NCI-H1105 (cell line): Measurements from ENCODE around the gene ALDH3B1.
"Not testable (repeated sequence)": the region's sequence is repeated elsewhere in the genome, so short reads cannot be mapped to it uniquely, and the experiment has no call there.

ENCODE experiments used
- DNase-seq: peaks from one replicate; lab custom pipeline; 2025; lab: John Stamatoyannopoulos, UW

ALDH3B1 gene, protein sequence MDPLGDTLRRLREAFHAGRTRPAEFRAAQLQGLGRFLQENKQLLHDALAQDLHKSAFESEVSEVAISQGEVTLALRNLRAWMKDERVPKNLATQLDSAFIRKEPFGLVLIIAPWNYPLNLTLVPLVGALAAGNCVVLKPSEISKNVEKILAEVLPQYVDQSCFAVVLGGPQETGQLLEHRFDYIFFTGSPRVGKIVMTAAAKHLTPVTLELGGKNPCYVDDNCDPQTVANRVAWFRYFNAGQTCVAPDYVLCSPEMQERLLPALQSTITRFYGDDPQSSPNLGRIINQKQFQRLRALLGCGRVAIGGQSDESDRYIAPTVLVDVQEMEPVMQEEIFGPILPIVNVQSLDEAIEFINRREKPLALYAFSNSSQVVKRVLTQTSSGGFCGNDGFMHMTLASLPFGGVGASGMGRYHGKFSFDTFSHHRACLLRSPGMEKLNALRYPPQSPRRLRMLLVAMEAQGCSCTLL

DNA sequence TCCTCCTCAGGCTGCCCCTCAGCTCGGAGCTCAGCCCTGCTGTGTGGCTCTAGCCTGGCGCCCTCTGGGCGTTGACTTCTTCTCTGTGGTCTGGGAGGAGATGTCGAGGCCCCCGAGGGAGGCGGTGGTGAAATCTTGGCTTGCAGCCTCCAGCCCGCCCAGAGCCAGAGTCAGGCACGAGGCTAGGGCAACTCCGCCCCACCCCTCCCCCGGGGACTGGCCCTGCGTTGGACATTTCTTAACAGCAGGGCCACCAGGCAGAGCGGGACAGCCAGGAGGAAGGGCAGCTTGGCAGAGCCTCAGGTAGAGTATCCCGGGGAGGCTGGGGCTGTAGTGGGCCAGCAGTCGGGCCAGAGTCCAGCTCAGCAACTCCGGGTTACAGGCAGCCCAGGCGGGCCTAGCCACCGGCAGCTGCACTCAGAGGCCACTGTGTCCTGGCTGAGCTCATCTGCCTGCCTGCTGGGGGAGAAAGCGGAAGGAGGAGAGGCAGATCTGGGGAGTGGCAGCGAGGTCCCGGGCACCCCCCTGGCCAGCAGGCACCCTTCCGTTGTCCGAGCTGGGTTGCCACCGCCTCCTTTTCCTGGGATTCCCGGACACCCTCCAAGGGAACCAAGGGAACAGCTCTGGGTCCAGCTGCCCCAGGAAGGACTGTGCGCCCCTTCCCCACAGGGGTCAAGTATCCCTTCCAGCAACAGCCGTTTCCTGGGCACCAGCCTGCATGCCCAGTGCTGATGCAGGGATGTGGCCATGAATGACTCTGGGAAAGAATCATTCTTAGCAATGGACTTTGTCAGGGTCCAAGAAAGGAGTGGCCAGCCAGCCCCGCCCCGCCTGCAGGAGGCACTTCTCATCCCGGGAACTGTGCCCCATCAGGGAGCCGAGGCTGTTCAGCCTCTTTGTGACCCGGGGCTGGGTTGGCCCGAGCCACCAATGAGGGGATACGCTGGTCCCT, at the start of gene ALDH3B1:
Gene ALDH3B1 (plus strand): TSS at position 238 of the 952 bp plus-strand sequence. CDS start 4,971 bp downstream, outside the sequence.
- DNase-seq, result no peak

DNA sequence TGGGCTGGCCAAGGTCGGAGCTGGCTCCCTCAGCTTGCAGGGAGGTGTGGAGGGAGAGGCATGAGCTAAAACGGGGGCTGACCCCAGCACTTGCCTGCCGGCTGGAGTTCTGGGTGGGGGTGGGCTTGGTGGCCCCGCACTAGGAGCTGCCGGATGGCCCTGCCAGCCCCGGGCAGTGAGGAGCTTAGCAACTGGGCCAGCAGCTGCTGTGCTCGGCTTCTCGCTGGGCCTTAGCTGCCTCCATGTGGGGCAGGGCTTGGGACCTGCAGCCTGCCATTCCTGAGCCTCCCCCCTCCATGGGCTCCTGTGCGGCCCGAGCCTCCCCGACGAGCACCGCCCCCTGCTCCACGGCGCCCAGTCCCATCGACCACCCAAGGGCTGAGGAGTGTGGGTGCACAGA, 46.9 kb upstream of the ALDH3B1 start:
- not testable (repeated sequence) for DNase-seq

DNA sequence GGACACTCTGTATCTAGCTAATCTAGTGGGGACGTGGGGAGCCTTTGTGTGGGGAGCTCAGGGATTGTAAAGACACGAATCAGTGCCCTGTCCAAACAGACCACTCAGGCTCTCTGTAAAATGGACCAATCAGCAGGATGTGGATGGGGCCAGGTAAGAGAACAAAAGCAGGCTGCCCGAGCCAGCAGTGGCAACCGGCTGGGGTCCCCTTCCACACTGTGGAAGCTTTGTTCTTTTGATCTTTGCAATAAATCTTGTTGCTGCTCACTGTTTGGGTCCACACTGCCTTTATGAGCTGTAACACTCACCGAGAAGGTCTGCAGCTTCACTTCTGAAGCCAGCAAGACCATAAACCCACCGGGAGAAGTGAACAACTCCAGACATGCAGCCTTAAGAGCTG, 46.2 kb upstream of the ALDH3B1 start:
- DNase-seq, result not testable (repeated sequence)

DNA sequence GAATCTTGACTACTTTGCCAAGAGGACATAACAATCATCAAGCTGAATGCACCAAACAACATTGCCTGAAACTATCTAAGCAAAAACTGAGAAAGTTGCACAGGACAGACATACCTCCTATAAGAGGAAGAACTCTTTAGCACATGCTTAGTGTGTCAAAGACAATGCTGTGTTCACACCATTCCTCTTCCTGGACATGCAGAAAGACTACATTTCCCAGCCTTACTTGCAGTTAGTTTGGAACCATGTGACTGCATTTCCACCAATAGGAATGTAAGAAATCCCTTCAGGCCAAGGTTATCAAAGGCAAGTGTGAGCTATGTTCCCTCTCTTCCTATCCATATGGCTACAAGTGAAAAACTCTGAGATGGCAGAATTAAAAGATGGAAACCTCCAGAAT, 45.4 kb upstream of the ALDH3B1 start:
- DNase-seq, result not testable (repeated sequence)

DNA sequence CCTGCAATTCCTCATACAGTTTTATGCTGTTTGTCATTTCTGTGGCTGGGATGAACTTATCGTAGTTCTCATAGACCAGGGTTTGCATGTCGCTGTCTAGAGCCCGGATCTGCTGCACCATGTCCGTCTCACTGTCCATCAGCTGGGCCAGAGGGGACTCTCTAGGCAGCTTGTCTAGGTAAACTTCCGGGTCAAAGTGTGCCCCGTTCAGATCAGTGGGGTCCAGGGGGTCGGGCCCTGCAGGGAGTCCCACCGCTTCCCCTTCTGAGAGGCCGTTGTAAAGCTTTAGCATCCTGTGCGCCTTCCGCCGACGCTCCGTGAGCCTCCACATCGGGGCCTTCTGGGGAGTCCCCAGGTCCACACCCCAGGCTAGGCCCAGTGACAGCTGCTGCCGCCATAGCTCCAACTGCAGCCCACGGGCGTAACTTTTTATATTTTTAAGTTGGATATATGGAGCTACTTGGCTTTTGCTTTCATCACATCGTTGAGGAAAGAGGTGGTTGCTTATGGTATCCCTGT, 44.2 kb upstream of the ALDH3B1 start:
- DNase-seq, result not testable (repeated sequence)

DNA sequence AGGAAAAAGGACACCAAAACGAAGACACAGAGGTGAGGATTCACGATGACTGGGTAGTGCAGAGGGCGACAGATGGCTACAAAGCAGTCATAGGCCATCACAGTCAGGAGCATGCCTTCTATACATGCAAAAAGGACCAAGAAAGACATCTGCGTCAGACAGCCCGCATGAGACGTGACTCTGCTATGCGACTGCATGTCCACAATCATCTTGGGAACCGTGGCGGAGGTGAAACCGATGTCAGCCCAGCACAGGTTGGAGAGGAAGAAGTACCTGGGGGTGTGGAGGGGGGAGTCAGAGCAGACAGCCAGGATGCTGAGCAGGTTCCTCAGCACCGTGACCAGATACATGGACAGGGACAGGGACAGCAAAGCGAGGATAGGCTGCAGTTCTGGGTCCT, 35.4 kb upstream of the ALDH3B1 start:
- DNase-seq, result not testable (repeated sequence)

DNA sequence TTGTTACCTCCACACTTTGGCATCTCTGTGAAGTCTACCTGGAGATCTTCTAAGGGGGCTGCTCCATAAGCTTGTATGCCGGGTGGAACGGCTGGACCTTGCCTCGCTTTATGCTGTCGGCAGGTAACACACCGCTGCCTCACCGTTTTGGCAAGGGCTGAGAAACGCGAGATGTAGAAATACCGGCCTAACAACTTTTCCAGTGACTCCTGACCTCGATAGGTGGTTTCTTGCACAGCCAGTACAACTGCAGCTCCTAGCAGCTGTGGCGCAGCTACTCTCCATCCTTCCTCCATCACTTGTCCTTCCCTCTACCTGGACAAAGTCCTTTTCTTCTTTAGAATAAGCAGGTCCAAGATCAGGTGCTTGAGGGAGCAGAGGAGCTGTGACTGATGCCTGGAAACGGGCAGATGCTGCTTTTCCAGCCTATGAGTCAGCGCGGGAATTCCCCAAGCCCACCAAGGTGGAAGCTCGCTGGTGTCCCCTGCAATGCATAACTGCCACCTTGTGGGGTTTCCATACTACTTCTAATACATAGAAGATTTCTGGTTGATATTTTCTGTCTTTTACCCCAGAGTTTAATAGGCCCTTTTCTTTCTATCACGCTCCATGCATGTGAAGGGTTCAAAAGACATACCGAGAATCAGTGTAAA, 31.2 kb upstream of the ALDH3B1 start:
- not testable (repeated sequence) for DNase-seq

DNA sequence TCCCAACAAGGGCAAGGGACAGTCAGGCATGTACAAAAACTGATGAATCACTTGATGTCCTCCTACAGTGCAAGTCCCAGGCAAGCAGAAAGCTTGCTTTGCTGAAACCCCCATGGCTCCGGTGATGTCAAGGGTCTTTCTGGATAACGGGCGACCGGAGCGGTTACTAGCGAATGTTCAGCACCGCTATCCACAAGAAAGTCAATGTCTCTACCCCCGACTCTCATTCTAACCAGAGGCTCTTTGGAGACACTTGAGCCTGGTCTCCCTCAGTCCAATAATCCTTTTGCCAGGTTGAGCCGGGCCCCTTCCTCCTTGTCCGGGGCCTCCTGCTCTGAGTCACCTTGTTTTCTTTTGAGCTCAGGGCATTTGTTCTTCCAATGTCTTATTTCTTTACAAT, 28.9 kb upstream of the ALDH3B1 start:
- DNase-seq, result not testable (repeated sequence)

DNA sequence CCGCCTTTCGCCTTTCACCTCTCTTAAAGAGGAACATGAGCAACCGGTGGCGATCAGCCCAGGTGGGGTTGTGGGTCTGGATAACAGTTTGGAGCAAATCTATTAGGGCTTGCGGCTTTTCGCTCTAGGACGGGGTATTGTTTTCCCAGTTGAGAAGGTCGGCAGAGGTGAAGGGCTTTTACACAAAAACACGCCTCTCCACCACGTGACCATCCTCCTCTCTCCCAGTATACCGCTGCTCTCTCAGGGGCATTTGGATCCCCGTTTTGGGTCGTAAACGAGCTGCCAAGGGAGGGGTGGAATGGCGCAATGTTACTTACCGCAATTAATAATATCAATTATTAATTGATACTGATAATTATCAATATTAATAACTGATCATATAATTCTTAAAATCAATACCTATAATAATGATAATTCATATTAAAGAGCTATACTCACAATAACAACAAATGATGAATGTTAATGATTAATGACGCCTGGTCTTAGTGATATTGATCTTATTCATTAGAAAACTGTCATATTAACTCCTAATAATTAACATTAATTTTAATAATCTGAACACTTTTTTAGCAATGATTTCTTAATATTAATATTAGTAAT, 27.8 kb upstream of the ALDH3B1 start:
- not testable (repeated sequence) for DNase-seq

DNA sequence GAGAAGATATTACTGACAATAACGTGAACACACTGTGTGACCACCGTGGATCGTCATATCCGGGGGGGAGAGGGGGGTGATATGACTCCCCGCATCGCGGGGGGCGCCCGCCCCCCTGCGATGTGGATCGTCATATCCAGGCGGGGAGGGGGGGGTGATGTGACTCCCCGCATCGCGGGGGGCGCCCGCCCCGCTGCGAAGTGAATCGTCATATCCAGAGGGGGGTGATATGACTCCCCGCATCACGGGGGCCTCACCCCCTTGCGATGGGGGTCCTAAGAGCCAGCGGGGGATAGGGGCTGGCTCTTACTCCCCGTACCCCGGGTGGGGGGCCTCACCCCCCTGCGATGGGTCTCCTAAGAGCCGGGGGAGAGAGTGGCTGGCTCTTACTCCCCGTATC, 26.2 kb upstream of the ALDH3B1 start:
- DNase-seq, result no peak

DNA sequence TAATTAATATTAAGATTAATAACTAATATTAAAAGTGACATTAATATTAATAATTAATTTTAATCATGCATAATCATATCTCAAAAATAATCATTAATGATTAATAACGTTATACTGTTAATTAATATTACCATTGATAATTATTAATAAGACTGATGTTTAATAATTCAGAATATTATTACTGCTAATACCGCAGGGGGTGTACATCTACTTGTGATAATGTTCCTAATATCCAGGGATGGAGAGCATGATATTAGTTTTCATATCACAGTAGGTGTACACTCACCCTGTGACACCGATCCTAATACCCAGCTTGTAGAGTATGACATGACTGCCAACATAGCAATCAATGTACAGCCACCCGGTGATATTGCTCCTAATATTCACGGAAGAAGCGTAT, 24.8 kb upstream of the ALDH3B1 start:
- not testable (repeated sequence) for DNase-seq

DNA sequence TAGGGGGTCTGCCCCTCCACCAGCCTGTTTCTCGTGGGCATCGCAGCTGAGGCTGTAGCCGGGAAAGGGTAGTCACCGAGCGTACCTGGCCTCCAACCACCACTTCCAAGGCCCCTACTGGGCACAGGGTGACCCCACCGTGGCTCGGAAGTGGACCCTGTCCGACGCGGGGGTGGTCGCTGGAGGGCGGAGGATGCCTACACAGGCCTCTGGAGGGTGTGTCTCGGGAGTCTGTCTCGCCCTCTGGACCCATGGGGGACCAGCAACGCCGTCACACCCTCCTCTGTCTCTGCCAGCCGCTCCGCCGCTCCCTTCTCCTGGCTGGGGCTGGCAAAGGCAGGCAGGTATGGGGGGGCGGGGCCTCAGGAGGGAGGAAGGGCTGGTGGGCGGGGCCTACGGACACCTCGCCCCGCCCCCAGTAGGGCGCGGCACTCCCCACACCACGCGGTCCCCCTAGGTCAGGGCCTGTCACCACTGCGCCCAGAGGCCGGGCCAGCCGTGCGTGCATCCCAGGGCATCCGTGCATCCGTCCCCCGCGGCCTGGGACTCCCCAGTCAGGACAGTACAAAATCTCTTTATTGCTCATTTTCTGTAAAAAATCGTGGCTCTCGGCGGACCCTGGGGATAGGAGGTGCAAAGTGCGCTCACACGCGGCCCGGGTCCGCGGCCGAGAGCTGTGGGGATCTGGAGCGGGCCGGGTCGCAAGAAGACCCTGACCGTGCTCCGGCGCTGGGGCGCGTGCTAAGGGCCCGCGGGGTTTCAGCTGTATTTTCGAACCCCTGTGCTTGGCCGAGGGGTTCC, 19.4 kb upstream of the ALDH3B1 start:
- DNase-seq, result not testable (repeated sequence)

DNA sequence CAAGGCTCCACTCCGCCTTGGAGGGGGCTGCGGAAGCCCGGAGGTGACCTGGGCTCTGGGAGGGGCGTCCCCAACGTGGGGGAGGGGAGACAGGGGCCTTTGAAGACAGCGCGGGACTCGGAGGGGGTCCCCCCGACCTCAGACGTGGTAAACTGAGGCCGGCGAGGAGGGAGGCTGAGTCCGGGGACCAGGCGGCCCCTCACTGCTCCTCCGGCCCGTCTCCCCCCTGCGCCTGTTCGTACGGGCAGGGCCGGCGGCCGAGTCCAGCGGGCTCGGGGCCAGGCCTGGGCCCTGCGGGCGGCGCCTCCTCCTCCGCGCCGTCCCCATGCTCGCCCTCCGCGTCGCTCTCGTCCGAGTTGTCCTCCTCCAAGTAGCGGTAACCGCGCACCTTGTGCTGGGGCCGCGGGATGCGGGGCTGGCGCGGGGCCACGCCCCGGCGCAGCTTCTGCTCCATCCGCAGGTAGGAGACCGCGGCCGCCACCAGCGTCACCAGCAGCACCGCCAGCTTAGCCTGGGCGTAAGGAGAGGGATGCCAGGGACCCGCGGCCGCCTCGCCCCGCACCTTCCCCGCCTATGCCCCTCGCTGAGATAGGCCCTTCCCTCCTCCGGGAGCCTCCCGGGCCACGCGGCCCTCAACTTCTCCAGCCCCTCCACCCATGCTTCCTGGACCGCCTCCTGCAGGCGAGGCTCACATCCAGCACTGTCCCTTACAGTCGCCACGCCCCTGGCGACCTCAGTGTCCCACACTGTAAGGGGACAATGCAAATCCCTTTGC, 18.6 kb upstream of the ALDH3B1 start:
- not testable (repeated sequence) for DNase-seq

DNA sequence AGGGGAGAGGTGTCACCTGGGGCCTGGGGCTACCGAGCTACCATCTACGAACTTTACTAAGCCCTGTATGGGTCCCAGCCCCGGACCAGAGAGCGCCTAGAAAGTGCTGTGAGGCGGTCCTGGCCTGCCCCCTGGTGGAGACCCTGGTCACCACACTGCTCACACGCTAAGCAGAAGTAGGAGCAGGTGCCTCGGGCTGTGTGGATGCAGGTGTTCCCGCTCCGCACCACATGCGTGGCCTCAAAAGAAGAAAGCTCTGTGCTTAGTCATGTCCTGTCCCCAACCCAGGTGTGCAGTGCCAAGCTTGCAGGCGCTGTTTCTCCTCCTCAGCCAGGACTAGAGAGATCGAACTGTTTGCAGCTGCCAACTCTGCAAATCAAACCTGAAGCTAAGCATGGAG, 16.3 kb upstream of the ALDH3B1 start:
- peak; percentile 39 for DNase-seq

DNA sequence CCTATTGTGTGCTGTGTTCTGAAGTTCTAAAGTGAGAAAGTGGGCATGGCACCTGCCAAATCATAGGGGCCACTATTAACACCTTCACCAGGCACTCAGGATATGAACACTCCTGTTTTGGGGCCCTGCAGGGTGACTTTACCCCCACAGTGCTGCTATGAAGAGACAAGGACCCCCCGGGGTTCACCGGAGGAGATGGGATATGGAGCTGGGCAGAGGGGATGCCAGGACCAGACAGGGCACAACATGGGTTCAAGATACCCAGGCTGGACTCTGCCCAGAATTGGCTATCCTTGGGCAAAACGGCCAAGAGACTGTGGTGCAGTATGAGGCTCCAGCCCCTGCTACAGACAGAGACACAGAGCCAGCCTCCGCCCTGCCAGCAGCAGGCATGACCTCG, 15.7 kb upstream of the ALDH3B1 start:
- DNase-seq, result not testable (repeated sequence)

DNA sequence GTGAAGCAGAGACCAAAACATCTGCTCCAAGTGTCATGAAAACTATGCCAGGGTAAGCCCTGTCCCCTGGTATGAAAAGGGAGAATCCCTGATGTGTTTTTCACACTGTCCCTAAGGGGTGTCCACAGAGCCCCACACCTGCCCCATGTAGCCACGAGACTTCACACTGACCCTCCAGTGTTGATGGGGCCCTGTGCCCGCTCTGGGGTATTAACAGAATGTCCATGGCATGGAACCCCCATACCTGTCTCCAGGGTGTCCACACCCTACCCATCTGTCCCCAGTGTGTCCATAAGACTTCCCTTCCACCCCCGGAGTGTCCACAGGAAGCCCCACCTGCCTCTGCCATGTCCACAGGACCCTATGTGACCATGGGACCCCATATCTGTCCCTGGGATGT, 15.0 kb upstream of the ALDH3B1 start:
- DNase-seq, result not testable (repeated sequence)

DNA sequence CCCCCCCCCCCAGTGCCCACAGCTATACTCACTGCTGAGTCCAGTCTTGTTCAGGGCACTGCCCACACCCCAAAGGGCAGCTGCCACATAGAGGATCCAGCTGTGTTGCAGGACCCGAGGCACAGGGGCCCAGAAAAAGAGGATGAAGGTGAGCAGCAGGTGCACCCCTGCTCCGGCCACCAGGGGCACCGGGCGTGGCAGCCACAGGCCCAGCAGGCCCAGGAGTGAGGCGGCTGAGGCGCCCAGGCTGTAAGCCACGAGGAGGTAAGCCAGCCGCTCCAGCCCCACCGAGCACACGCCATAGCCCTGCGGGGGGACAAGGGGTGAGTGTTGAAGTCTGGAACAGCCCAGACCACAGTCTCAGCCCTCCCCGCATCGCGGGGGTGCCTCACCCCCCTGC, 14.5 kb upstream of the ALDH3B1 start:
- DNase-seq, result not testable (repeated sequence)

DNA sequence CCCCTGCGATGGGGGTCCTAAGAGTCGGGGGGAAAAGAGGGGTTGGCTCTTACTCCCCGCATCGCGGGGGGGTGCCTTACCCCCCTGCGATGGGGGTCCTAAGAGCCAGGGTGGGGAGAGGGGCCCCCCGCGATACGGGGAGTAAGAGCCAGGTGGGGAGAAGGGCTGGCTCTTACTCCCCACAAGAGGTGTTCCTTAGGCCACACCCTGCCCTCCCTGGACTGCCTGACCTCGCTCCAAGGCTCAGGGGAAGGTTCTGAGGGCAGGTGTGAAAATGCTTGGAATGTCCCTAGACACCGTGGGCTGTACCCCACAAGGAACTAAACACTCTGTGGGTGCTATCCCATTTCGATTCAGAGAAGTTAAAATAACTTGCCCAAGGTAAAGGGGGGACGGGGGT, 14.1 kb upstream of the ALDH3B1 start:
- DNase-seq, result no peak

DNA sequence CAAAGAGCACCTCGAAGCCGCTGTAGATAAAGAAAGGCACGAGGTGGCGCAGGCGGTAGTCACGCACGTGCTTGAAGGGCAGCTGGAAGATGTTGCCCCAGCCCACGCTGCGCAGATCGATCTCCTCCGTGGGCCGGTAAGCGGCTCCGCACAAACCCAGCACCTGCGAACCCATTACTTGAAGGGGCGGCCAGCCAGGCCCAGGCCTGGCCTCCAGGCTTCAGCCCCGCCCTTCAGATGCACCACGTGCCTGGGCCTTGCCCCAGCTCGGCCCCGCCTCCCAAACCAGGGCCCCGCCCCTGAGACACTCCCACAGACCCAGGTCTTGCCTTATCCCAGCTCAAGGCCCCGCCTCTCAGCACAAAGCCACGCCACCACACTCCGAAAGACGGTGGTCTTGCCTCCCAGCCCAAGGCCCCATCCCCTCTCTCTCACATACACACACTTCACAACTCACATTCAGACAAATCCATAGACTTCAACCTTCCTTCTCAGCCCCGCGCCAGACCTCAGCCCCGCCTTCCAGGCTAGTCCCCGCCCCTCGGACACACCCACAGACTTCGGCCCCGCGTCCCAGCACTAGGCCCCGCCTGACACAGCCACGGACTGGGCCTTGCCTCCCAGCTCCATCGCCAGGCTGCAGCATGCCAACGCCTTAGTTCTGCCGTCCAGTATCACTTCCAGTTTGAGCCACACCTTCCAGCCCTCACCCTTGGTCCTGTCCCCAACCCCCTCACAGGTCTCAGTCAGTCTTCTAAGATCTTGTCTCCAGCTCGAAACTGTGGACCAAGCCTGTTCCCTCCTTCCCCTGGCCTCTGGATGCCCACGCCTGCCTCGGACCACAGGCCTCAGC, 13.3 kb upstream of the ALDH3B1 start:
- no peak for DNase-seq
